ENCODE data around the gene SLC25A38.

- TF ChIP-seq POLR2A (IDR thresholded peaks at IDR 0.05; ENCODE audit: low read depth) (no peak), EP300 (IDR thresholded peaks at IDR 0.05) (no peak)
- TF ChIP-seq, protein P1, sequence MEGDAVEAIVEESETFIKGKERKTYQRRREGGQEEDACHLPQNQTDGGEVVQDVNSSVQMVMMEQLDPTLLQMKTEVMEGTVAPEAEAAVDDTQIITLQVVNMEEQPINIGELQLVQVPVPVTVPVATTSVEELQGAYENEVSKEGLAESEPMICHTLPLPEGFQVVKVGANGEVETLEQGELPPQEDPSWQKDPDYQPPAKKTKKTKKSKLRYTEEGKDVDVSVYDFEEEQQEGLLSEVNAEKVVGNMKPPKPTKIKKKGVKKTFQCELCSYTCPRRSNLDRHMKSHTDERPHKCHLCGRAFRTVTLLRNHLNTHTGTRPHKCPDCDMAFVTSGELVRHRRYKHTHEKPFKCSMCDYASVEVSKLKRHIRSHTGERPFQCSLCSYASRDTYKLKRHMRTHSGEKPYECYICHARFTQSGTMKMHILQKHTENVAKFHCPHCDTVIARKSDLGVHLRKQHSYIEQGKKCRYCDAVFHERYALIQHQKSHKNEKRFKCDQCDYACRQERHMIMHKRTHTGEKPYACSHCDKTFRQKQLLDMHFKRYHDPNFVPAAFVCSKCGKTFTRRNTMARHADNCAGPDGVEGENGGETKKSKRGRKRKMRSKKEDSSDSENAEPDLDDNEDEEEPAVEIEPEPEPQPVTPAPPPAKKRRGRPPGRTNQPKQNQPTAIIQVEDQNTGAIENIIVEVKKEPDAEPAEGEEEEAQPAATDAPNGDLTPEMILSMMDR (IDR thresholded peaks at IDR 0.05), result no peak
Observed at GRCh38 chr3:39350714-39351113, 32.5 kb upstream of the SLC25A38 start.

All from esophagus muscularis mucosa (tissue), 4 donors.